GM18502 (cell line): ENCODE measurements around the gene TVP23A.

Source experiments
- ATAC-seq: cut with Tn5 transposase; IDR thresholded peaks from one replicate; pipeline ENCODE4 v1.9.1; 2021; ENCODE audit warnings: mild to moderate bottlenecking; ENCODE audit not compliant: unreplicated experiment, poor library complexity

The TVP23A gene

GRCh38 chr16:10817963-10818941 is at the start of gene TVP23A:
TVP23A (minus strand) TSS chr16:10818794; CDS start chr16:10818493, 301 bp downstream.
- ATAC-seq, result no peak

- ATAC-seq, result no peak
Measured at GRCh38 chr16:10868104-10868595, 49.6 kb upstream of the TVP23A start.

GRCh38 chr16:10867199-10867598 is 48.6 kb upstream of the TVP23A start:
- ATAC-seq, result no peak

GRCh38 chr16:10865991-10866966 is 47.7 kb upstream of the TVP23A start:
- no peak for ATAC-seq

GRCh38 chr16:10862438-10862837 is 43.8 kb upstream of the TVP23A start:
- no peak for ATAC-seq

- ATAC-seq, result no peak
Measured at GRCh38 chr16:10859658-10860057, 41.1 kb upstream of the TVP23A start.

GRCh38 chr16:10859020-10859419 is 40.4 kb upstream of the TVP23A start:
- ATAC-seq, result no peak

GRCh38 chr16:10858203-10858602 is 39.6 kb upstream of the TVP23A start:
- ATAC-seq, result no peak

GRCh38 chr16:10856042-10856441 is 37.4 kb upstream of the TVP23A start:
- no peak for ATAC-seq

- ATAC-seq, result no peak
Measured at GRCh38 chr16:10852948-10853347, 34.4 kb upstream of the TVP23A start.

- ATAC-seq, result no peak
Measured at GRCh38 chr16:10852286-10852685, 33.7 kb upstream of the TVP23A start.

- ATAC-seq, result no peak
Measured at GRCh38 chr16:10851512-10851911, 32.9 kb upstream of the TVP23A start.

- no peak for ATAC-seq
Measured at GRCh38 chr16:10850478-10850850, 31.9 kb upstream of the TVP23A start.

GRCh38 chr16:10849736-10850477 is 31.3 kb upstream of the TVP23A start:
- no peak for ATAC-seq

GRCh38 chr16:10847176-10847575 is 28.6 kb upstream of the TVP23A start:
- ATAC-seq, result no peak

- no peak for ATAC-seq
Measured at GRCh38 chr16:10846213-10846998, 27.8 kb upstream of the TVP23A start.

GRCh38 chr16:10840703-10841102 is 22.1 kb upstream of the TVP23A start:
- ATAC-seq, result no peak

GRCh38 chr16:10839279-10839666 is 20.7 kb upstream of the TVP23A start:
- no peak for ATAC-seq

GRCh38 chr16:10838621-10839278 is 20.2 kb upstream of the TVP23A start:
- ATAC-seq, result no peak
